CD14-positive monocyte (primary cell): ENCODE data around the gene RDH13. TPM values are rescaled to one million over a fixed set of nuclear protein-coding genes. Genes with fewer than 3 reads are reported as not detected.

Experiments
- DNase-seq, 3 donors: peaks; one replicate each; pipeline ENCODE4 v3.0.0-alpha.2; 2011 to 2022
- H2AFZ ChIP-seq: 2 replicates; pipeline ENCODE4 v1.6.0; 2012; ENCODE audit warnings: mild to moderate bottlenecking, low read depth, low read length, inconsistent platforms; ENCODE audit not compliant: insufficient read depth, poor library complexity, severe bottlenecking
- H3K27ac ChIP-seq, 2 donors: 1 replicate in 1 of 2; 2 replicates in 1 of 2; pipeline ENCODE4 v1.5.1; 2012 to 2013; ENCODE audit warnings: low read length in 2 of 2, control low read depth in 1 of 2, inconsistent platforms in 1 of 2, low read depth in 1 of 2, mild to moderate bottlenecking in 1 of 2
- H3K27me3 ChIP-seq, 2 donors: one replicate each; pipeline versions ENCODE4 v1.6.0 to v1.6.1; 2011 to 2013; ENCODE audit warnings: low read length in 2 of 2; ENCODE audit not compliant: control insufficient read depth in 2 of 2, insufficient read depth in 2 of 2
- H3K36me3 ChIP-seq, 2 donors: replicated peaks in 1 of 2; 1 replicate in 1 of 2; 2 replicates in 1 of 2; pipeline versions ENCODE4 v1.5.1 to v1.6.1; 2012 to 2013; ENCODE audit warnings: low read length in 2 of 2, control low read depth in 1 of 2, inconsistent platforms in 1 of 2, mild to moderate bottlenecking in 1 of 2; ENCODE audit not compliant: insufficient read depth in 2 of 2, control insufficient read depth in 1 of 2
- H3K4me1 ChIP-seq, 2 donors: 1 replicate in 1 of 2; 2 replicates in 1 of 2; pipeline versions ENCODE4 v1.5.1 to v1.6.1; 2012 to 2013; ENCODE audit warnings: low read length in 2 of 2, control low read depth in 1 of 2, inconsistent platforms in 1 of 2, mild to moderate bottlenecking in 1 of 2, moderate library complexity in 1 of 2; ENCODE audit not compliant: insufficient read depth in 2 of 2, control insufficient read depth in 1 of 2
- H3K4me2 ChIP-seq: replicated peaks from 2 replicates; pipeline ENCODE3; 2012; ENCODE audit warnings: low read length, moderate library complexity, mild to moderate bottlenecking; ENCODE audit not compliant: poor library complexity, severe bottlenecking; ENCODE audit errors: extremely low read depth
- H3K4me3 ChIP-seq, 3 experiments: fragments of 200-600 bp in 1 of 3; sonication (generic) in 1 of 3; replicated peaks in 1 of 3; 1 replicate in 2 of 3; 2 replicates in 1 of 3; pipeline ENCODE4 v1.5.1; 2011 to 2013; ENCODE audit warnings: low read length in 3 of 3, mild to moderate bottlenecking in 3 of 3, control low read depth in 2 of 3, low read depth in 2 of 3, inconsistent platforms in 1 of 3, moderate library complexity in 1 of 3
- H3K79me2 ChIP-seq: 2 replicates; pipeline ENCODE4 v1.6.0; 2012; ENCODE audit warnings: mild to moderate bottlenecking, control low read depth, inconsistent platforms, low read length, moderate library complexity; ENCODE audit not compliant: insufficient read depth
- H3K9ac ChIP-seq: 2 replicates; pipeline ENCODE4 v1.6.0; 2017; ENCODE audit warnings: low read length, mild to moderate bottlenecking; ENCODE audit not compliant: insufficient read depth, poor library complexity, severe bottlenecking
- H3K9me3 ChIP-seq, 2 donors: replicated peaks in 1 of 2; 1 replicate in 1 of 2; 2 replicates in 1 of 2; pipeline versions ENCODE4 v1.5.1 to v1.6.1; 2012 to 2013; ENCODE audit warnings: low read length in 2 of 2, control low read depth in 1 of 2; ENCODE audit not compliant: control insufficient read depth in 1 of 2, insufficient read depth in 1 of 2
- H4K20me1 ChIP-seq: 2 replicates; pipeline ENCODE4 v1.6.0; 2012; ENCODE audit warnings: mild to moderate bottlenecking, low read length, control low read depth, moderate library complexity; ENCODE audit not compliant: insufficient read depth
- H3K27ac Mint-ChIP-seq, 7 donors: one replicate each; pipeline ENCODE4 v1.8.0; 2020; ENCODE audit warnings: mild to moderate bottlenecking in 7 of 7, mixed read lengths in 7 of 7, moderate library complexity in 6 of 7, inconsistent platforms in 2 of 7
- H3K27me3 Mint-ChIP-seq, 3 donors: one replicate each; pipeline ENCODE4 v1.8.0; 2021 to 2022; ENCODE audit warnings: low read depth in 3 of 3, mild to moderate bottlenecking in 3 of 3, mixed read lengths in 3 of 3, moderate library complexity in 3 of 3, inconsistent platforms in 1 of 3
- H3K36me3 Mint-ChIP-seq, 2 donors: one replicate each; pipeline ENCODE4 v1.8.0; 2020; ENCODE audit warnings: mixed read lengths in 2 of 2, inconsistent platforms in 1 of 2, mild to moderate bottlenecking in 1 of 2
- H3K4me1 Mint-ChIP-seq: one replicate; pipeline ENCODE4 v1.8.0; 2020; ENCODE audit warnings: mild to moderate bottlenecking, mixed read lengths
- H3K4me3 Mint-ChIP-seq, 2 donors: one replicate each; pipeline ENCODE4 v1.8.0; 2020; ENCODE audit warnings: mild to moderate bottlenecking in 2 of 2, mixed read lengths in 2 of 2, moderate library complexity in 1 of 2
- H3K9me3 Mint-ChIP-seq, 7 donors: one replicate each; pipeline ENCODE4 v1.8.0; 2020 to 2022; ENCODE audit warnings: mixed read lengths in 7 of 7, mild to moderate bottlenecking in 6 of 7, moderate library complexity in 6 of 7, inconsistent platforms in 2 of 7
- CTCF ChIP-seq: fragments of 200-600 bp; IDR thresholded peaks from one replicate; pipeline ENCODE4 v1.8.0; 2022; ENCODE audit warnings: antibody characterized with exemption, mild to moderate bottlenecking
- WGBS: methylation state at CpG from one replicate; pipeline ENCODE4 v1.1.5; 2013; ENCODE audit warnings: missing lambda C conversion rate; ENCODE audit not compliant: insufficient coverage; 5-methylcytosine and 5-hydroxymethylcytosine counted together
- intact Hi-C, 2 donors: fragments of 100-400 bp; cut with micrococcal nuclease; formaldehyde crosslinking; loops; one replicate each; pipeline versions ENCODE4 v1.15.0 to v1.15.1; 2023
- polyA plus RNA-seq, 3 donors: library from polyadenylated mRNA; depleted of rRNA in 1 of 3; unstranded in 2 of 3; stranded (reverse) in 1 of 3; fragments of 300-500 nt in 2 of 3; fragments of >200 nt in 1 of 3; fragmentation: Illumina TruSeq in 2 of 3; gene quantifications; 1 replicate in 2 of 3; 2 replicates in 1 of 3; pipeline ENCODE4 v1.2.3, GENCODE V29; 2012 to 2021

Gene RDH13
- polyA plus RNA-seq, 3 donors = 1.6 to 4.0 (median 2.3) TPM

GRCh38 chr19:55081770-55082019, 18.7 kb upstream of the RDH13 start:
- TF ChIP-seq CTCF = no peak
- Histone ChIP-seq H3K4me3 (peak overlapping the region in 1 of 3 experiments; percentile 89), H3K9ac (no peak overlapping the region), H3K79me2 (no peaks in the 10 kb centered on the region), H3K27me3 (peaks cover 28 to 68% of the 10 kb centered on the region in 2 donors), H3K27ac (no peak overlapping the region), H4K20me1 (peaks cover 21% of the 10 kb centered on the region), H3K36me3 (no peaks in the 10 kb centered on the region), H3K4me1 (peaks cover 34% of the 10 kb centered on the region in 2 donors), H3K9me3 (peaks cover 9 to 14% of the 10 kb centered on the region in 2 donors), H3K4me2 (peak overlapping the region; percentile 92), H2AFZ (peak overlapping the region; percentile 71)
- Mint-ChIP-seq H3K27ac (peak overlapping the region in 2 of 7 donors; percentile 61 to 63), H3K9me3 (peaks cover 10 to 35% (median 23%) of the 10 kb centered on the region in 7 donors), H3K36me3 (peaks cover 7 to 12% of the 10 kb centered on the region in 2 donors), H3K4me1 (peaks cover 26% of the 10 kb centered on the region), H3K4me3 (peak overlapping the region; percentile 71 to 93), H3K27me3 (peaks cover 59 to 83% (median 68%) of the 10 kb centered on the region in 3 donors)
- DNase-seq = no peak
- intact Hi-C loops = loop anchor here in 1 of 2 donors (10.0 kb wide), 1 partner anchor 83 kb away; the partner anchor contains the start of gene DNAAF3
- 4% methylated on average over 19 of the region's 22 CpGs for WGBS

DNA sequence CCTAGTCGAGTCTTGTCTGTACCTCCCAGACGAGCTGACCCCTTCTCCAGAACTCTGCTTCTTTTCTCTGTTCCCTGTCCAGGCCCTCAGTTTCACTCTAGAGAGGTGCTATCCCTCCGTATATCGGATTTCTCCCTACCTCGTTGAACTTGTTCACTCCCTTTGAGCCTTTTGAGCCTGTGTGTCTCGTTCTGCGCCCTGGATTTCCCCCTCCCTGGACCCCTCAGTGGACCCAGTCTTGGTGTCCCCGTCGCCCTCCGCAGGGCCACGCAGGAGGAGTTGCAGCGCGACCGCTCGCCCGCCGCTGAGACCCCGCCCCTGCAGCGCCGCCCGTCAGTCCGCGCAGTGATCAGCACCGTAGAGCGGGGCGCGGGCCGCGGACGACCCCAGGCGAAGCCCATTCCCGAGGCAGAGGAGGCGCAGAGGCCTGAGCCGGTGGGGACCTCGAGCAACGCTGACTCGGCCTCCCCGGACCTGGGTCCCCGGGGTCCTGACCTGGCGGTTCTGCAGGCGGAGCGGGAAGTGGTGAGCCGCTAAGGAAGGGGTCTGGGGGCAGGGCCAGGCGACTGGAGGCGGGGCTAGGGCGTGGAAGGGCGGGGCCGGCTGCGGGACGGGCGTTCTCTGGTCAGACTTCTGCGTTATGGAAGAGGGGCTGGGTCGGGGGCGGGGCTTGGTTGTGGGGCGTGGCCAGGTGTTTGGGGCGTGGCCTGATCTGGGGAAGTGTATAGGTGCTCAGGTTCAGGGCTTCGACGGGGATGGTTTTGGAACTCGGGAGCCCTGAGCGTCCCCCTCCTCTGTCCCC, 18.2 kb upstream of the RDH13 start:
- peaks cover 10 to 35% (median 23%) of the 10 kb centered on the region in 7 donors for H3K9me3 Mint-ChIP-seq
- Histone ChIP-seq H3K4me1 (peaks cover 33 to 35% of the 10 kb centered on the region in 2 donors), H2AFZ (peak overlapping the region; percentile 86), H3K9me3 (peaks cover 9 to 14% of the 10 kb centered on the region in 2 donors), H3K9ac (peak overlapping the region; percentile 59), H3K27me3 (peaks cover 27 to 63% of the 10 kb centered on the region in 2 donors), H4K20me1 (peaks cover 16% of the 10 kb centered on the region), H3K27ac (peak overlapping the region in 1 of 2 donors; percentile 36), H3K4me3 (peak overlapping the region; percentile 38 to 89 (median 38)), H3K79me2 (no peaks in the 10 kb centered on the region), H3K36me3 (no peaks in the 10 kb centered on the region), H3K4me2 (peak overlapping the region; percentile 92)
- under 1% methylated on average over 60 of the region's 60 CpGs for WGBS
- TF ChIP-seq CTCF = no peak
- intact Hi-C loops = loop anchor here in 1 of 2 donors (10.0 kb wide), 1 partner anchor 84 kb away; the partner anchor contains the start of gene DNAAF3
- H3K27me3 Mint-ChIP-seq = peaks cover 57 to 78% (median 63%) of the 10 kb centered on the region in 3 donors
- DNase-seq = peak; percentile 61 to 81 (median 76)
- peak overlapping the region; percentile 71 to 93 for H3K4me3 Mint-ChIP-seq
- H3K27ac Mint-ChIP-seq = peak overlapping the region in 4 of 7 donors; percentile 13 to 88 (median 72)
- peaks cover 26% of the 10 kb centered on the region for H3K4me1 Mint-ChIP-seq
- peaks cover 7 to 12% of the 10 kb centered on the region in 2 donors for H3K36me3 Mint-ChIP-seq
